HG02884 (cell line): Measurements from ENCODE around the gene PRKN.

ENCODE experiments used
- ATAC-seq: cut with Tn5 transposase; IDR thresholded peaks from one replicate; pipeline ENCODE4 v1.9.1; 2021; ENCODE audit warnings: mild to moderate bottlenecking, moderate library complexity; ENCODE audit not compliant: unreplicated experiment

Gene PRKN

DNA sequence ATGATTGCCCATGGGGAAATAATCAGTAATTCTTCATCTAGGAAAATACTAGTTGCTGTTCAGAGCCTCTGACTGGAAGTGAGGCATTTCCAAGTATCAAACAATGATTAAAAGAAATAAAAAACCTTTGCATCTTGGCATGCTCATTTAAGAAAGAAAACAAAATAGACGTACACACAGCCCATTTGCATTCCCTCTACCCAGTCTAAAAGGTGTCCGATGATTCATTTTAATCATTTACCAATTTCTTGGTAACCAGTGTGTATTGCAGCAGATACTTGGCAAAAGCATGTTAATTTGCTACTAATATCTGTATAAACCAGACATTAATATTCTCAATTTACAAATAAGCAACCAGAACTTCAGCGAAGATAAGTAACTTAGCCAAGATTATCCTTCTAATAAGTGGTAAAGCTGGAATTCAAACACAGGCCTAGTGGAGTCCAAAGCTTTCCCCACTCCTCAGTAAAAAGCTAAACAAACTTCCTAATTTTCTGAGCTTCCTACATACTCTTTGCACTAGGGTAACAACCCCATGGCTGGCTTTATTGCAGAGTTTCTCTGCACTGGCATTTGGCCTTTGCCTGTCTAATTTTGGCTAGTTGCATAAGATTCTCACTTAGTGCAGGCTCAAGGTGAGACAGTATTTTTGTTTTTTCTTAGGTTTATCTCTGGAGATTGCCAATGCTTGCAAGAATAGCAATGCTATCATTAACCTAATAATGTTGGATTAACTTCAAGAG lies 338.1 kb downstream of the PRKN start:
- no peak for ATAC-seq

DNA sequence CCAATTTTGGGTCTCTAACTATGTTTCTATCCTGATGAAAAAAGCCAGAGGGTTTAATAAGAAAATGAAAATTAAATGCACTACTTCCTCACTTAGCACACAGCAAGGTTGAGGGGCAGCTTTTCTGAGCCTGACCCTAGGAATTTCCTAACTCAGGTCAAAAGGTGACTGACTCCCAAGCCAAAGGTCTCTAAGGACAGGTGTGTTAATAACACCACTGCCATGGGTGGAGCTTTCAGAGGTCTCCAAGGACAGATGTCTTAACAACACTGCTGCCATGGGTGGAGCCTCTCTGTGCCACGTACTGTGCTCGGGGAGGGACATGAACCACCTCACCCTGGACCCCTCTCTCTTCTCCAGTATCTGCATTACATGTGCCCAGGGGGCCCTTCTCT lies 339.2 kb downstream of the PRKN start:
- ATAC-seq = no peak

DNA sequence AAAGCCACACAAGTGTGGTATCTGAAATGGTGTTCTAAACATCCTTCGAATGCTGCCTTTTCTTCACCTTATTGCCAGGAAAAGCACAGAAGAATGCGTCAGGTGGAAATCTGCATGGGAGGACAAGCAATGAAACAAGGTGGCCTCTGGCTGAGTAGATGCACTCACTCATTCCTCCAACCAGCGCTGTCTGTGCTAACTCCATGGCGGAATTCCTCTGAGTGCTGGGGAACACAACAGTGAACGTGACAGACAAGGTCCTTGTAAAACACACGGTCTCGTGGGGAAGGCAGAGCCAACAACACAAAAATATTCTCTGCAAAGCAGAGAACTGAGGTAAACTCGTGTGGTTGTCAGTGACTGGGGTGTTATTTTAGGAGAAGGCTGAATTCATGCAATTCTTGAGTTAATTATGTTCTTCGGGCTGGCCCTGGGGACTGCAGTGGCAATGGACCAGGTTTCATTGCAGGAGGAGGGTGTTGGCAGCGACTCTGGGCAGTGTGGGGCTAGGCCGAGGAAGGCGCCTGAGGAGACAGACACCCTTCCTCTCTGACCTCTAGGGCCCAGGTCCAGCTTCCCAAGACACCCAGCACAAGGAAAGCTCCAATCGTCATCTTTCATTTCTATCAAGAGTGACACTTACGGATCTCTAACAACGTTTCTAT lies 339.7 kb downstream of the PRKN start:
- no peak for ATAC-seq

DNA sequence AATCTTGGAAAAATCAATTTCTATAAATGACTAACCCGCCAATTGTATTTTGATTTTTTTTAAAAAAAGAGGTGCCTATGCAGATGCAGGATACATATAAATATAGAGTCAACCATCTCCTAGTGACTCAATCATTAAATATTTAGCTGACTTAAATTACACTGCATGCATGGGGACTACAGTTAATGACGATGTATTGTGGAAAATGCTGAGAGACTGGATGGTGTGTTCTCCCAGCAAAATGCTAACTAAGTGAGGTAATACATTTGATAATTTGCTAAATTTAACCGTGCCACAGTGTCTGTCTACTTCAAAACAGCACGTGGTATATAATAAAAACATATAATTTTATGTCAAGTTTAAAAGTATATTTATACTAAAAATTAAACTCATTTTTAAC lies 341.6 kb downstream of the PRKN start:
- no peak for ATAC-seq

DNA sequence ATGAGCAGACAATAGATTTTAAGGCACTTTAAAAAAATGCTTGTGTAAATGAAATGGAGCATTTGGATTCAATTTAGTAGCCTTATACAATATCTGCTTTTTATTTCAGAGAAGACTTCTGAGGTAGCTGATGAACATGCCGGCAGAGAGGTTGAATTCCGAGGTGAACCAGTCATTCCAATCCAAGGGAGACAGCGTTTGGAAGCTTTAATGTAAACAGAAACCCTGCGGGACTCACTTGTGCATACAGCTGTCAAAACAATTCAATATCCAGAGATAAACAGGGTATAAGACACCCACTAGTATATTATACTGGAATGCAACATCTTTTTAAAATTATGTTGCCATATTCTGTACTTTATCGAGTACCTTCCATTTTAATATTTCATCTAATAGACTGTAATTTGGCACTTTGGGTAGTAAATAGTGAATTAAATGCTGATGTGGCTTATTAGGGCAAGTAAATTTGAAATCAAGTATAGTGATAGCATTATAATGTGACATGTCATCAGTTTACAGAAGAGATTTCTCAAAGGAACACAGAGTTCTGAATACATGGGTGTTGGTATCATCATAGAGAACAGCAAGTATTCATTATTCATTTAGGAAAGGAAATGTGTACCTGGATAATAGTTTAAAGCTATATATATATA lies 347.7 kb downstream of the PRKN start:
- ATAC-seq = no peak

DNA sequence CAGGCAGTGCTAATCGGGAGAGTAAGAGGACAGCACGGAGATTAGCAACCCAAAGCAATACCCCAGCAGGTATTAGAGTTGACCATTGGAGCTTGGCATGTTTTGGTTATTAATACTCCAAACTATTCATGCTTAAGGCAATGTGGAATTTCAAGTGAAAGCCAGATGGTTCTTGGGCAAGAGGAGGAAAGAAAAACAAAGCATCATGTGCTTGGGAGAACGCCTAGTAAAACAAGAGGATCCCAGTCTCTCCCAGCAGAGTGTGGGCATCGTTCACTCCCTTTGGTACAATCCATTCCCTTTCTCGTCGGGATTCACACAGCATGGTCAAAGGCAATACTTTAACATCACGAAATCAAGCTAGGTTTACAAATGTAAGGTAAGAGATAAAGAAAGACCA lies 349.8 kb downstream of the PRKN start:
- ATAC-seq = no peak

DNA sequence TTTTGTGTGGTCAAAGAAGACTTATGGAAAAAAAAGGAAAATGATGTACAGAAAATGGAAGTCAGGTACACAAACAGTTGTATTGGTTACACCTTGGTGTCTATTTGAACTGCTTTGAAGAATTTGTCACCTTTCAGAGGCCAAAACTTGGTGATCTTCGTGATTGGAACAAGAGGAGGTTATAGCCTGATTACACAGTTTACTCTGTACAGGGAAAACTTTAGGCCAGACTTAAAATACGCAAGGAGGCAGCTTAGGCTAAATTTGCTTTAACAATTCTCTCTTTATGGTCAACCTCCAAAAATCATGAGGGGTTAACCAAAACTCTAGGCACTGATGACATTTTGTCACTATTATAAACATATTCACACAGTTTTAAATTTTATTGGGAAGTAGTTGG lies 353.7 kb downstream of the PRKN start:
- no peak for ATAC-seq

DNA sequence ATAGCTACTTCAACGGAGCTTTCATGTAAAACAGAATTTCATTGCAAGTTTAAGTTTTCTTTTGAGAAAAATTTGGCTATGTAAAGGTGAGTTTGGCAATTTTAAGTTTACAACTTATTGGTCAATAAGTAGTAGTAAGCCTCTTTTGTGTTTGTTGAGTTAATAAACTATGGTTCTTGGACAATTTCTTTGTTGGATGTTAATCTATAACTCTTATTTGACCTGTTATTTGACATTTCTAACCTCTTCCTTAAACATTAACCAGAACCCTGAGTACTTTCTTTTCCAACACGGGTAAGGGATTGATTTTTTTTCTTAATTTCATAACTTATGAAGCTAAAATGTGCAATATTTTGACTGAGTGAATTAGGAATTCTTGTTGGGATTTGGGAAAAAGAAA lies 354.4 kb downstream of the PRKN start:
- no peak for ATAC-seq

DNA sequence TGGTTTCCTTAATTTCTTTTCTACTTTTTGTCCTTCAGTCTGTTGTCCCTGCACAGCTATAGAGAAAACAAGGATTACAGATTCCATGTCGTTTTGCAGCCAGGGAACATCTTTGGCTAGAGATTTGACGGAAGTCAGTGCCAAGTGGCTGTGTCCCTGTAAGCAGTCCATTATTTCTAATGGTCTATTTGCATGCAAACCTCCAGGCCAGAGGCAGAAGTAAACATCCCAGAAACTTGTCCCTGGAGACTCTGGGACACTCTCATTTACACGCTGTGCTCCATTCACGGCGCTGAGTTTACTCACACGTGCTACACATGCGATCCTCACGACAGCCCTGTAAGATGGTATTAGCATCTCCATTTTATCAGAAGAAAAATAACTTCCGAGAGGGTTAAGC lies 355.5 kb downstream of the PRKN start:
- ATAC-seq = no peak

DNA sequence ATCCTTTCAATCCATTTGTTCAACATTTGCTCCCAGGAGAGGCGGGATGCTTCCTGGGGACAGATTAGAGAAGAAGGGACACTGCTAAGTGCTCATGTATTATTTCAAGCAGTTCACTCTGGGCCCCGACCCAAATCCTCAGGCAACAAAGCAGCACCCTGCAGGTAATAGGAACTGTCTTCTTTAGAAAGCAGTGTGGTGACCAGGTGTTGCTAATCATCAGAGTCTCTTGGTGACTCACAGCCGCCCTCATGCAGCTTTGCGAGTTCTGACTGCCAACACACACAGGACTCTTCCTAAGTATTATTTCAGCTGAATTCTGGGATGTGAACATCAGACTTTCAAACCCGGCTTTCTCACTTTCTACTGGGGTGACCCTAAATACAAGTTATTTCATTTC lies 356.4 kb downstream of the PRKN start:
- ATAC-seq = no peak

DNA sequence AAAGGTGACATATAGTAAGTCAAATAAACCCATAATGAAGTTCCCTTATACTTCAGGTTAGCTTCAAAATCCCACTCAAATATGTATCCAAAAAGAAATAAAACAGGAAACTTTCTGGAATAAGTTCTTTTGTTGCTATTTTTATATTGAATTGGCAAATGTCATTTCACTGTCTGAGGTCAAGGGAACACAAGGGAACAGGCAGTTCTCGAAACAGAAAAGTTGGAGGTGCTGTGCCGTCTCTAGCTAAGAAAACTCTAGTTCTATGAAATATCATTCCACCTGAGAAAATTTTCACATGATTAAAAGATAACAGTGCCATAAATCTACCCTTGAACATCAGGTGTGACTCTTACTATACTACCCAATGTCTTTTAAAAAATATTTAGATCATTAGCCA lies 358.5 kb downstream of the PRKN start:
- ATAC-seq = no peak

DNA sequence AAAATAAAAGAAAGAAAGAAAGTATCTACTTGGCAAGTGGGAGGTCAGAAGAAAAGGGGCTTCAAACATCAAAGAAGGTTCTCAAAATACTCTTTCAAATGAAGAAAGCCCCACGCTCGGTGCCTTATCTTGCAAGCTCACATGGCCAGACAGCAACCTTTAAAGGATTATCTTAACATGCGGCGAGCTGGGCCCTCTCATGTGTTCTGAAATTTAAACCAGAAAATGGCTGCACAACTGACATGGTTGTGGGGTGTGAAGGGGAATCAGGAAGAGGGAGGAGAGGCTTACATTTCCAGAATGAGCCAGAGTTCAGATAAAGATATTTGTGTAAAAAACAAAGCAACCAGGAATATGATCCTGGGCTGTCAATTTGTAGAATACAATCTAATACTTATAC lies 363.1 kb downstream of the PRKN start:
- ATAC-seq = no peak

DNA sequence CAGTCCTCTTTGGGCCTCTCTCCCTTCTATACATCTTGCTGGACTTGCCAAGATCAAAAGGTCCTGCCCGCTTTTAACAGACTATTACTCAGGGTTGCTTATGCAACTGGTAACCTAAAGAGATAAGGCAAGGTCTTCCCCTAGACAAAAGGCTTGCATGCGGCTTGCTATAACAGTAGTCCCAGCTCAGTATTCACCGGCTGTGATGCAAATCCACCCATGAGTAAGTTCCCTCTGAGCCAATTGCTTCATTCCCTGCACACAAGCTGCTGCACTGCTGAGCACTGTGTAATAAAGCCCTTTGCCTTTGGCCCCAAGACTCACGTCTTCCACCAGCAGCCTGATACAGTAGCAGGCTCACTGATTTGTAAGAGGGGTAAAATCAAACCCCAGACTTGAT lies 363.8 kb downstream of the PRKN start:
- no peak for ATAC-seq

DNA sequence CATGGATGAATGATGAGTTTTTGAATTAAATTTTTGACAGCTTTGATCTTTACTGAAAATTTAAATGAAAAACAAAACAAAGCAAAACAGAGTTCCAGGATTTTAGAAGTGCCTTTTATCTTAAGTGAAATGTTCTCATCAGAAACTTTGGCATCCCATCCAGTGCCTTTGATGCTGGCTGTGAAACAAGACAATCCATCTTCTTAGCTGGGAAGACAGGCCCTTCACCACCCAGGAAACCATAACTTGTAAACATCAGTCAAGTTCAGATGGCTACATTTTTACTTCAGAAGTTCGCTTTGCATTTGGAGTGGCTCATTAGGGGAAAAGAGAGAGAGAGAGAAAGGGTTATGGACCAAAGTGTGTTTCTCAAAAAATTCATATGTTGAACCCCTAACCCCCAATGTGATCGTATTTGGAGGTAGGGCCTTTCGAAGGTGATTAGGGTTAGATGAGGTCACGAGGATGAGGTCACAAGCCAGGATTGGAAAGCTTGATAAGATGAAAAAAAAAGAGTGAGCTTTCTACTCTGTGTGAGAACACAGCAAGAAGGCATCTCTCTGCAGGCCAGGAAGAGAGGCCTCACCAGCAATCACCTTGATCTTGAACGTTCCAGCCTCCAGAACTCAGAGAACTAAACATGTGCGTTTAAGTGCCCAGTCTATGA lies 366.5 kb downstream of the PRKN start:
- ATAC-seq = no peak

DNA sequence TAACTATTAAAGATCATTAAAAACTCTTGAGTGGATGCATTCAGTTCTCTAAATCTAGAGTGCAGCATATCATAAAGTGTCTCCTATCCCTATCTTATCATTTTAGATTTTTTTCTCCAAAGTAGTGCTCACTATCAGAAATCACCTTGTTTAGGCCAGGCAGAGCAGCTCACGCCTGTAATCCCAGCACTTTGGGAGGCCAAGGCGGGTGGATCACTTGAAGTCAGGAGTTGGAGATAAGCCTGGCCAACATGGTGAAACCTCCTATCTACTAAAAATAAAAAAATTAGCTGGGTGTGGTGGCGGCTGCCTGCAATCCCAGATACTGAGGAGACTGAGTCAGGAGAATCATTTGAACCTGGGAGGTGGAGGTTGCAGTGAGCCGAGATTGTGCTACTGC lies 368.9 kb downstream of the PRKN start:
- no peak for ATAC-seq

DNA sequence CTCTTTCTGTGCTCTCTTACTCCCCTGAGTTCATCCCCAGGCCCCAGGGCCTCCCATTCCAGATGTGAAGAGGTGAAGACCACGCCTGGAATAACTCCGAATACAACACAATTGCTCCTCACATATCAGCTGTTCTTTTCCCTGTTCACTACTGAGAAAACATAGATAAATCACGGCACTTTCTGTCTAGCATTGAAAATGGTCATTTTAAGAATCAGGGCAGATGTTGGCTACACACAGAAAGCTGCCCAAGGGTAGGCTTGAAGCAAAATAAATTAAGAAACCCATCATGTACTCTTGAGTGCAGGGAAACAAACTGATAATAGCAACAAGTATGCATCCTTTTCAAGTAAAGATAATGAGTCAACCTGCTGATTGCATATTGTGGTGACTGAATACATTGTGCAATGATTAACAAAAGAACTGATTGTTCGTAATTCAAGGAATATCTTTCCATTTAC lies 382.5 kb downstream of the PRKN start:
- no peak for ATAC-seq

DNA sequence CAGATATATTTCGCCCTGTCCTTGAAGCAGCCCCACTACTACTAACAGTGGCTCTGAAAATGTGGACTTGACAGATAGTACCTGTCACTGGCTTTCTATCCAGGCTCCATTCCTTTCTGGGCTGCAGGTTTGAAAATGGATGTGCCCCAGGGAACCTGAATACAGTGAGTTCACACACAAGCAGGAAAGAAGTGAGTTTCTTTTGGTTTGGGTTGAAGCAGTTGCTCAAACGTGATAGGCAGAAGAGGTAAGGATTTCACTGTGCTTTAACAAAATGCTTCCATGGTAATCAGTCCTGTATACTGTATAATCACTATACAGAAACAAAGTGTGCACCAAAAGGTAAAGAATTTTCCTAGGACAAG lies 382.9 kb downstream of the PRKN start:
- ATAC-seq = no peak

DNA sequence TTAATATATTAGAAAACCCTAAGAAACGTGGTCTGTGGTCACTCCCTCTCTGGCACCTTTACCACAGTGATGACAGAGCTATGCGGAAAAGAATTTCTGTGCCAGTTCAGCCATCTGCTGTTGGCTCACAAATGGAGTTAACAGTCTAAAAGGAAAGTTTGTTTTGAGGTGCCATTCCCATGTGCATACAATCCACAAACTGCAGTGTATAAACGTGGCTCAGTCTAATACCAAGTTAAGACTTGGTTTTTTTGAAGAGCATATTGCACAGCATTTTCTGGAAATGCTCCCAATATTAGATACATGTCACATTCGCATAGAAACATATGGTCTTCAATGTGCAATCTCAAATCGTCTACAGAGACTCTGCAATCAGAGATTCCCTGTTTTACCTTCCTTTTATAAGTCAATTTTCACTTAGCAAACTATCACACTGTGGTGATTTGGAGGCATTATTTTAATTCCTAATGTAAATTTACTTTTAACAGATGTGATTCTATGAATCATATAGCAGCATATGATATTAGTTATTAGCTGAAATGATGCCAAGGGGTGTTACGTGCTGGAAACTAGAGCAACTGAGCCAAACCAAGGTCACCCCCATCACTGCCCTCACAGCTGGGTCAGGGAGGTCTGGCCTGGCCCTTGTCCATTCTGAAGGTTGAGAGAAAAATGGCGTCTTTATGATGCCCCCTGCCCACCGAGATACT lies 383.5 kb downstream of the PRKN start:
- ATAC-seq = no peak

DNA sequence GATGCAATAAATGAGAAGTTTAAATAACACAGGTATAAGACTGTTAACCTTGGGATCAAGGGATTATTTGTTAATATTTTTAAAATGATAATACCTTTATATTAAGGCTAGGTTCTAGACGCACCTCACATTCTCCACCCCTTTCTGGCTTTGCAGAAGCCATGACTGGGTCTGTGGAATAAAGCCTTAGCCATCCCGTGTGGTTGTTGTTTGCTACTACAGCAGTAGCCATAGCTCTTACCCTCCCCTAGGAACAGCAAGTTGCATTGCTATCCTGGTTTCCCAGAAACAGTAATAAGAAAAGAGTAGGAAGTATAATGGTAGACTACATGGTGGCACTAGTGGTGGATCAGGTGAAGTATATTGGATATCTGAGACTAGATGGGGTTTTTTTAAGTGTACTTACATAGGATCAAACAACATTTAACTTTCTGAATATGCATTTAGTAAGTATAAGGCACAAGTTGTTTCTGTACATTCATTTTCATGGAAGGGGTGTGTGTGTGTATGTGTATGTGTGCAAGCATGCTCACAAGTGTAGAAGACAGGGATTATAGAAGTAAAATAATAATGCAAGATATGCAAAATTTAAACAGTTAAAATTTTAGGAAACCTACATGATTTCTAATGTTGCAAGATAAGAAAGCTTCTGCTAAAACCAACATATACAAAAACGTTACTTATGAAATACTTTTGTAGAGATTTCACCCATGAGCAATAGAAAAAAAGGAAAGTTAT lies 384.2 kb downstream of the PRKN start:
- no peak for ATAC-seq

DNA sequence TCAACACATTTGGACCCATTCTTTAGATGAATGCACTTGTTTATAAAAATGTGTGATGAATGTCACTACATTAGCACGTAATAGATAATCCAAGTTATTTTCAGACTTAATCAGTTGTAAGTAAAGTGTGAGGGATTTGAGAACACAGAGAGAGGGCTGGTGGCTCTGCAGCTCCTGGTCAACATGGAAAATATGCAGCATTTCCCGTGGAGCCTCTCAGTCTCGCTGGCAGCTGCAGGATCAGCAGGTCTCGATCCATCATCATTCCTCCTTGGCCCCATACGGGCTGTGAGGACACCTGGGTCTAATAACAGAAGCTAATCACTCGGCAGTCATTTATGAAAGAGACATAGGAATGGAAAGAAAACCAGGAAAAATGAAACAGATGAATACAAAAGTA lies 390.2 kb downstream of the PRKN start:
- ATAC-seq = no peak
